Activated CD8-positive, alpha-beta T cell treated with anti-CD3 and anti-CD28 coated beads for 36 hours (primary cell): Measurements from ENCODE around the gene HLA-DOA. TPM values are rescaled to one million over a fixed set of nuclear protein-coding genes. Genes with fewer than 3 reads are reported as not detected.

Experiments used
- ATAC-seq: fragments of 200-7000 bp; cut with Tn5 transposase; one replicate; pipeline ENCODE4 v1.10.0; 2021; ENCODE audit warnings: mild to moderate bottlenecking, moderate library complexity
- CTCF ChIA-PET: fragments of 350-600 bp; sonication (Branson Sonifier 250); formaldehyde crosslinking; loops from one replicate; lab custom pipeline; 2021; ENCODE audit warnings: antibody characterized with exemption; lab: Charles Lee
- POLR2A ChIA-PET: fragments of 350-600 bp; sonication (Branson Sonifier 250); formaldehyde crosslinking; loops from one replicate; lab custom pipeline; 2021; ENCODE audit warnings: antibody characterized with exemption; lab: Charles Lee
- DNase-seq: peaks from one replicate; pipeline ENCODE4 v3.0.0-alpha.2; 2020
- H3K27ac Mint-ChIP-seq: one replicate; pipeline ENCODE4 v1.8.0; 2021; ENCODE audit warnings: mild to moderate bottlenecking, mixed read lengths
- H3K27me3 Mint-ChIP-seq: one replicate; pipeline ENCODE4 v1.8.0; 2021; ENCODE audit warnings: mixed read lengths
- H3K36me3 Mint-ChIP-seq: one replicate; pipeline ENCODE4 v1.8.0; 2021; ENCODE audit warnings: low read depth, mixed read lengths
- H3K4me1 Mint-ChIP-seq: one replicate; pipeline ENCODE4 v1.8.0; 2021; ENCODE audit warnings: low read depth, mixed read lengths
- H3K4me3 Mint-ChIP-seq: one replicate; pipeline ENCODE4 v1.8.0; 2021; ENCODE audit warnings: mild to moderate bottlenecking, moderate library complexity, mixed read lengths
- H3K9me3 Mint-ChIP-seq: one replicate; pipeline ENCODE4 v1.8.0; 2021; ENCODE audit warnings: mixed read lengths
- CTCF ChIP-seq: fragments of 200-600 bp; IDR thresholded peaks from one replicate; pipeline ENCODE4 v1.8.0; 2022; ENCODE audit warnings: antibody characterized with exemption, mild to moderate bottlenecking
- intact Hi-C: fragments of 100-400 bp; cut with micrococcal nuclease; formaldehyde crosslinking; loops from one replicate; pipeline ENCODE4 v1.10.0; 2022
- total RNA-seq, 2 experiments: library from RNA; stranded (reverse); gene quantifications; one replicate each; pipeline ENCODE4 v1.2.3, GENCODE V29; 2021

HLA-DOA gene
- total RNA-seq, 2 experiments from 2014 or later, result 6.4 to 8.1 TPM

- Mint-ChIP-seq H3K27me3 (no peaks in the 10 kb centered on the region), H3K4me1 (peaks cover 22% of the 10 kb centered on the region), H3K36me3 (peaks cover 62% of the 10 kb centered on the region), H3K4me3 (peak overlapping the region; percentile 95), H3K9me3 (no peaks in the 10 kb centered on the region), H3K27ac (peak overlapping the region; percentile 99)
- ATAC-seq (peak; percentile 14), DNase-seq (peak; percentile 90)
- TF ChIP-seq CTCF, result peak; percentile 34
- ChIA-PET POLR2A (interaction anchor here (0.7 to 30.4 kb wide), 18 partner anchors 8 to 1072 kb away, joined by 3 to 852 read pairs (median 20); partner anchors contain the start of genes BRD2, HLA-DMA, HLA-DMB and HSD17B8), CTCF (interaction anchor here (1.0 to 17.0 kb wide), 7 partner anchors 15 to 131 kb away, joined by 4 to 246 read pairs (median 56); partner anchors contain the start of genes HLA-DMA and TAP2)
- intact Hi-C loops, result loop anchor here (2.0 kb wide), 2 partner anchors 29 to 125 kb away; partner anchors contain the start of genes HLA-DMB and PSMB8
Observed at GRCh38 chr6:32969685-32970412, 39.5 kb downstream of the HLA-DOA start.

GRCh38 chr6:32968867-32969684 is 40.3 kb downstream of the HLA-DOA start:
- peak; percentile 12 for ATAC-seq
- no peaks in the 10 kb centered on the region for H3K9me3 Mint-ChIP-seq
- ChIA-PET POLR2A (interaction anchor here (0.6 to 30.4 kb wide), 19 partner anchors 7 to 1071 kb away, joined by 3 to 852 read pairs (median 5); partner anchors contain the start of genes BRD2, HLA-DMA, HLA-DMB and HSD17B8), CTCF (interaction anchor here (2.0 to 17.0 kb wide), 7 partner anchors 11 to 75 kb away, joined by 6 to 246 read pairs (median 23); partner anchors contain the start of genes HLA-DMA and HLA-DMB)
- intact Hi-C loops, result loop anchor here (2.0 kb wide), 1 partner anchor 28 kb away; the partner anchor contains the start of gene HLA-DMB
- H3K27me3 Mint-ChIP-seq, result no peaks in the 10 kb centered on the region
- H3K36me3 Mint-ChIP-seq, result peaks cover 56% of the 10 kb centered on the region
- no peak for TF ChIP-seq CTCF
- DNase-seq, result peak; percentile 83
- peak overlapping the region; percentile 95 for H3K4me3 Mint-ChIP-seq
- H3K27ac Mint-ChIP-seq, result peak overlapping the region; percentile 99
- H3K4me1 Mint-ChIP-seq, result peaks cover 26% of the 10 kb centered on the region

GRCh38 chr6:32968093-32968866 is 41.1 kb downstream of the HLA-DOA start, which contains the start of gene BRD2:
Gene BRD2, plus strand, starts transcription at chr6:32968594. Its CDS starts 4,305 bp downstream, at chr6:32972899.
- Mint-ChIP-seq H3K4me1 (peaks cover 33% of the 10 kb centered on the region), H3K4me3 (peak within 1 kb of the TSS; percentile 95), H3K27me3 (no peaks in the 10 kb centered on the region), H3K36me3 (peaks cover 48% of the 10 kb centered on the region), H3K27ac (peak within 1 kb of the TSS; percentile 99), H3K9me3 (no peaks in the 10 kb centered on the region)
- ChIA-PET POLR2A (interaction anchor here (0.6 to 30.4 kb wide), 15 partner anchors 7 to 772 kb away, joined by 3 to 852 read pairs (median 5); partner anchors contain the start of genes BRD2, HLA-DMA, HLA-DMB and PSMB8), CTCF (interaction anchor here (0.6 to 17.0 kb wide), 27 partner anchors 9 to 167 kb away, joined by 3 to 246 read pairs (median 5); partner anchors contain the start of genes HLA-DMA, HLA-DMB and TAP2)
- DNase-seq, result peak; percentile 95
- TF ChIP-seq CTCF, result no peak
- intact Hi-C loops, result loop anchor here (2.0 kb wide), 1 partner anchor 27 kb away; the partner anchor contains the start of gene HLA-DMB
- peak; percentile 50 for ATAC-seq
